Activated CD8-positive, alpha-beta T cell treated with anti-CD3 and anti-CD28 coated beads for 36 hours (primary cell): Measurements from ENCODE around the gene DIAPH3. TPM values are rescaled to one million over a fixed set of nuclear protein-coding genes. Genes with fewer than 3 reads are reported as not detected.

Experiments used
- ATAC-seq: fragments of 200-7000 bp; cut with Tn5 transposase; one replicate; pipeline ENCODE4 v1.10.0; 2021; ENCODE audit warnings: mild to moderate bottlenecking, moderate library complexity
- CTCF ChIA-PET: fragments of 350-600 bp; sonication (Branson Sonifier 250); formaldehyde crosslinking; loops from one replicate; lab custom pipeline; 2021; ENCODE audit warnings: antibody characterized with exemption; lab: Charles Lee
- POLR2A ChIA-PET: fragments of 350-600 bp; sonication (Branson Sonifier 250); formaldehyde crosslinking; loops from one replicate; lab custom pipeline; 2021; ENCODE audit warnings: antibody characterized with exemption; lab: Charles Lee
- DNase-seq: peaks from one replicate; pipeline ENCODE4 v3.0.0-alpha.2; 2020
- H3K27ac Mint-ChIP-seq: one replicate; pipeline ENCODE4 v1.8.0; 2021; ENCODE audit warnings: mild to moderate bottlenecking, mixed read lengths
- H3K27me3 Mint-ChIP-seq: one replicate; pipeline ENCODE4 v1.8.0; 2021; ENCODE audit warnings: mixed read lengths
- H3K36me3 Mint-ChIP-seq: one replicate; pipeline ENCODE4 v1.8.0; 2021; ENCODE audit warnings: low read depth, mixed read lengths
- H3K4me1 Mint-ChIP-seq: one replicate; pipeline ENCODE4 v1.8.0; 2021; ENCODE audit warnings: low read depth, mixed read lengths
- H3K4me3 Mint-ChIP-seq: one replicate; pipeline ENCODE4 v1.8.0; 2021; ENCODE audit warnings: mild to moderate bottlenecking, moderate library complexity, mixed read lengths
- H3K9me3 Mint-ChIP-seq: one replicate; pipeline ENCODE4 v1.8.0; 2021; ENCODE audit warnings: mixed read lengths
- CTCF ChIP-seq: fragments of 200-600 bp; IDR thresholded peaks from one replicate; pipeline ENCODE4 v1.8.0; 2022; ENCODE audit warnings: antibody characterized with exemption, mild to moderate bottlenecking
- intact Hi-C: fragments of 100-400 bp; cut with micrococcal nuclease; formaldehyde crosslinking; loops from one replicate; pipeline ENCODE4 v1.10.0; 2022
- total RNA-seq, 2 experiments: library from RNA; stranded (reverse); gene quantifications; one replicate each; pipeline ENCODE4 v1.2.3, GENCODE V29; 2021

DIAPH3 gene
- total RNA-seq, 2 experiments from 2014 or later = 23.0 to 25.4 TPM

DNA sequence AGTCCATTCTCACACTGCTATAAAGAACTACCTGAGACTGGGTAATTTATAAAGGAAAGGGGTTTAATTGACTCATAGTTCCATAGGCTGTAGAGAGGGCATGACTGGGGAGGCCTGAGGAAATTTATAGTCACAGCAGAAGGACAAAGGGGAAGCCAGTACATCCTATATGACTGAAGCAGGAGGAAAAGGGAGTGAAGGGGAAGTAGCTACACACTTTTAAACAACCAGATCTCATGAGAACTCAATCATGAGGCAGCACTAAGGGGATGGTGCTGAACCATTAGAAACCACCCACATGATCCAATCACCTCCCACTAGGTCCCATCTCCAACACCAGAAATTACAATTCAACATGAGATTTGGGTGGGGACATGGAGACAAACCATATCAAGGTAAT lies 209.1 kb downstream of the DIAPH3 start:
- Mint-ChIP-seq H3K9me3 (peaks cover 7% of the 10 kb centered on the region), H3K27me3 (no peaks in the 10 kb centered on the region), H3K4me1 (no peaks in the 10 kb centered on the region), H3K4me3 (no peak overlapping the region), H3K36me3 (peaks cover 8% of the 10 kb centered on the region), H3K27ac (no peak overlapping the region)
- ChIA-PET CTCF (no interaction called here), POLR2A (no interaction called here)
- DNase-seq (no peak), ATAC-seq (no peak)
- no peak for TF ChIP-seq CTCF
- intact Hi-C loops = no loop called here

- Mint-ChIP-seq H3K27ac (no peak overlapping the region), H3K27me3 (no peaks in the 10 kb centered on the region), H3K4me3 (no peak overlapping the region), H3K36me3 (peaks cover 5% of the 10 kb centered on the region), H3K4me1 (no peaks in the 10 kb centered on the region), H3K9me3 (peaks cover 7% of the 10 kb centered on the region)
- ChIA-PET CTCF (interaction anchor here (0.5 kb wide), 1 partner anchor 569 kb away, joined by 3 read pairs; no protein-coding TSS in a partner anchor), POLR2A (no interaction called here)
- TF ChIP-seq CTCF = no peak
- intact Hi-C loops = no loop called here
- no peak for ATAC-seq
- no peak for DNase-seq
Observed at GRCh38 chr13:59951011-59951410, 212.7 kb downstream of the DIAPH3 start.

- Mint-ChIP-seq H3K4me3 (no peak overlapping the region), H3K9me3 (peaks cover under 1% of the 10 kb centered on the region), H3K4me1 (no peaks in the 10 kb centered on the region), H3K36me3 (no peaks in the 10 kb centered on the region), H3K27me3 (no peaks in the 10 kb centered on the region), H3K27ac (no peak overlapping the region)
- ChIA-PET POLR2A (no interaction called here), CTCF (interaction anchor here (0.5 kb wide), 1 partner anchor 568 kb away, joined by 3 read pairs; no protein-coding TSS in a partner anchor)
- ATAC-seq (no peak), DNase-seq (no peak)
- intact Hi-C loops = no loop called here
- TF ChIP-seq CTCF = no peak
Observed at GRCh38 chr13:59950266-59950665, 213.5 kb downstream of the DIAPH3 start.

DNA sequence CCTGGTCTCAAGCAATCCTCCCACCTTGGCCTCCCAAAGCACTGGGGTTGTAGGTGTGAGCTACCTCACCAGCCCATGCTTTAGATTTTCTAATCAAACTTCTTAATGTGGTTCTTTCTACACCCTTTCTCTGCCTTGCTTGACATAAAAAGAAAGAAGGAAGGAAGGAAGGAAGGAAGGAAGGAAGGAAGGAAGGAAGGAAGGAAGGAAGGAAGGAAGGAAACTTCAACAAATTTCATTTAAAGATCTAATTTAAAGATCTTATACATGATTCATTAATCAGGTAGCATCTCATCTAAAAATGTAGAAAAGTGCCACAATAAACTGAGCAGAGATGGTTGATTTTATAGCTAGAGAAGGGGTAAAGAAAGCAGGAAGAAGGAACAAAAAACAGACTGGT lies 215.0 kb downstream of the DIAPH3 start:
- no peak overlapping the region for H3K4me3 Mint-ChIP-seq
- no peak for ATAC-seq
- no peaks in the 10 kb centered on the region for H3K36me3 Mint-ChIP-seq
- intact Hi-C loops = no loop called here
- CTCF ChIA-PET = interaction anchor here (1.3 kb wide), 1 partner anchor 178 kb away, joined by 3 read pairs; no protein-coding TSS in a partner anchor
- H3K9me3 Mint-ChIP-seq = no peaks in the 10 kb centered on the region
- H3K4me1 Mint-ChIP-seq = no peaks in the 10 kb centered on the region
- no peak for TF ChIP-seq CTCF
- no peak overlapping the region for H3K27ac Mint-ChIP-seq
- H3K27me3 Mint-ChIP-seq = no peaks in the 10 kb centered on the region
- DNase-seq = no peak
- POLR2A ChIA-PET = no interaction called here

- H3K27ac Mint-ChIP-seq = no peak overlapping the region
- POLR2A ChIA-PET = no interaction called here
- DNase-seq (no peak), ATAC-seq (no peak)
- intact Hi-C loops = no loop called here
- CTCF ChIA-PET = interaction anchor here (1.6 kb wide), 1 partner anchor 9 kb away, joined by 3 read pairs; no protein-coding TSS in a partner anchor
- no peak overlapping the region for H3K4me3 Mint-ChIP-seq
- H3K36me3 Mint-ChIP-seq = no peaks in the 10 kb centered on the region
- no peaks in the 10 kb centered on the region for H3K9me3 Mint-ChIP-seq
- no peaks in the 10 kb centered on the region for H3K27me3 Mint-ChIP-seq
- H3K4me1 Mint-ChIP-seq = no peaks in the 10 kb centered on the region
- no peak for TF ChIP-seq CTCF
Observed at GRCh38 chr13:59946944-59947343, 216.8 kb downstream of the DIAPH3 start.
